GM19025 (cell line): ENCODE measurements around the gene WWC1.

ENCODE experiments used
- ATAC-seq: cut with Tn5 transposase; IDR thresholded peaks from one replicate; pipeline ENCODE4 v1.9.1; 2021; ENCODE audit warnings: mild to moderate bottlenecking, low read depth, moderate library complexity; ENCODE audit not compliant: unreplicated experiment

WWC1 gene

DNA sequence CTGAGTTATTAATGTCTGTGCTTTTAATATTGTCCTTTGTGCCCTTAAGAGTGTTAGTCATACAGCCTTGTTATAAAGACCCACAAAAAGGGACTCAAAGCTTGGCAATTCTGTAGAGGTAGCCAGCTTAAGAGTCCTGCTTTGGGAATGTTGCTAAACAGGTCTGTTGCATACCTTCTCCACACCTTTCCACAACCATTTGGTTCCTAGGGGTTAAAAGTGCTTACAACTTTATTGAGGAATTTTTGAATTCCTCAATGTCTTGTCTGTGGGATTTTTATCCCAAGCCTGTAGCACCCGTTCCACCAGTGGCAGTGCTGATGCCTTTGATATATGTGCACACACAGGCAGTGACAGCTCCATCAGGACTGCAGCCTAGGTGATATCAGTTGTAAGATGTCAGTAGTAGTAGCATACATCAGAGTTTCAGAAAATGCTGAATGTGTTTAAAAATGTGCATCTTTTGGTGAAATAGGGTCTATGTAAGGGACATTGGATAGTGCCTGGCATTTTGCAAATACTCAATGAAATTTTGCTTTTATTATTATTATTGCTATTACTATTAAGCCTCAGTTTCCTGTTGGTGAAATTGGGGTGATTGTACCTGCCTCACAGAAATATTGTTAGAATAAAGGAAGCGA, 68.5 kb downstream of the WWC1 start:
- no peak for ATAC-seq

DNA sequence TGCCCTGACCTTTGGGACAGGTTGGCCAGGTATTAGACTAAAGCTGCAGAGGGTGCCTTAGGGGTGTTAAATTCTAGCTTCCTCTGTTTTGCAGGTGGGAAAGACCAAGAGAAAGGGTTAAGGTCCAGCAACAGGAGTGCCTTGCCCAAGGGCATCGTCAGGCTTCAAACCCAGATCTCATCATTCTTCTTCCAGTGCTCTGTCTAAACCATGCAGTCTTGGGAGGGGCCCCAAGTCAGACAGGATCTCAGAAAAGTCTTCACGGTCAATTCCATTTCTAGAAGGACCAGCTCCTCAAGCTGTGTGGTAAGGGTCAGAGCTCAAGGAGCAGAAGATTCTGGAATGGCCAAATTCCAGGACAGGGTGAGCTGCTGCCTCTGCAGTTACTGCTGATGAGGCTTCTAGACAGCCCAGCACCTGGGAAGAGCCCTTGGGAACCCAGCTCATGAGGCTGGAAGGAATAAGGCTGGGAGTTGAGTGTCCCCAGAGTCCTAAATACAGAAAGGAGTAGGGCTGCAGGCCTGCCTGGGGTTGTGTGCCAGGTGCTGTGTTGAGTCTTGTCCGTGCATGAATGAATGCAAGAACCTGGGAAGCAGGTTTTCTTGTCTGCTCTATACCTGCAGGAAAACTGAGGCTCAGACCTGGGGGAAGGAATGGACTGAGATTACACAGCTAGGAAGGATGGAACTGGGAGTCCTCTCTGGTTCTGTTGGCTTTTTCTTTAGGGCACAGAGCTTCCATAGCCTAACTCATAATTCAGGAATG, 69.3 kb downstream of the WWC1 start:
- ATAC-seq, result no peak

DNA sequence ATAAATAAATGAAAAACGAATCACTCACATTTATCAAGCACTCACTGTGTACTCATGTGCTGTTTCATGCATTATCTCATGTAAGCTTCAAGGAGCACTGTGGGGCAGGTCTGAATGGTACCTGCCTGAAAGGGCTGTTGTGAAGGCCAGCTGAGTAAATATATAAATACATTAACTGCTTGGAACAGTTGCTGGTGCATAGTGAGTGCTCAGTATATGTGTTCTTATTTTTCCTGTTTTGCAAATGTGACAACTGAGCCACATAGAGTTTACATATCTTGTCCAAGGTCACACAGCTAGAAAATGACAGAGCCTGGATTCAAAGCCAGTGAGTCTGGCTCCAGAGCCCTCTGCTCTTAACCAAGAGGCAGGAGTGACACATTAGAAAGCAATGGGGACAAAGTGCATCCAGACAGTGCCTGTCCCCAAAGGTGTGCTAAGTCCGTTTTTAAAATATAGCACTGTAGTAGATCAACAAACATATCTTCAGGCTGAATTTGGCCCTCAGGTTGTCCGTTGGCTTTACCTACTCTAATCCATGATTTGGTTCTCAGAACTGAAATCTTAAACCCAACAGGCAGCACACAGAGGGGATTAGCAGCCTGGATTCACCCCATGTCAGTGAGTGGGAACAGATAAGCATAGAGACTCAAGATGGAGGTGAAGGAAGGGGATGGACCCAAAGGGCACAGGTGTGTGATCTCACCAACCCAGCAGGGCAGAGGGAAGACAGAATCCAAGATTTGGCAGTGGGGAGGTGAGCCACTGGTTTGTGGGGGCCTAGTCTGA, 70.8 kb downstream of the WWC1 start:
- no peak for ATAC-seq

DNA sequence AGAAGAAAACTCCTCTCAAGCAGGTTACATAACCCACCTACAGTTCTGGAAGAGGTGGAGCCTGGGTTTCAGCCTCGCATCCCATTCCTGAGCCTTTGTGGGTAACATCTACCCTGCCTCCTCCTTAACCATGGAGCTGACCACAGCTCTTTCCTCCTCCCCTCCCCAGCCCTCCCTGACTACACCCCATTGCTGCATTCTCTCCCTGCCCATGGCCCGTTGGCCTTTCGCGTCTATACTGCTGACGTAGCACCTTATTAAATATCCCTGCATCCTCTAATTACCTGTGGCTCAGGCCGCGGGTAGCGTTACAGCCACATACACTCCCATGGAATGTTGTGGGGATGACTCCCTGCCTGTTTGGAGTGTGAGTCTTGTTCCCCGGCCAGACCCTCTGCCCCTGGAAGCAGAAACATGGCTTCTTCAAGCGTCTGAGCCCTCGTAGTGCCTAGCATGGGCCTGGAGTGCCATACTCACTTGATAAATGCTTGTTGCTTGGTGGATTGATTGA, 72.8 kb downstream of the WWC1 start:
- ATAC-seq, result no peak

DNA sequence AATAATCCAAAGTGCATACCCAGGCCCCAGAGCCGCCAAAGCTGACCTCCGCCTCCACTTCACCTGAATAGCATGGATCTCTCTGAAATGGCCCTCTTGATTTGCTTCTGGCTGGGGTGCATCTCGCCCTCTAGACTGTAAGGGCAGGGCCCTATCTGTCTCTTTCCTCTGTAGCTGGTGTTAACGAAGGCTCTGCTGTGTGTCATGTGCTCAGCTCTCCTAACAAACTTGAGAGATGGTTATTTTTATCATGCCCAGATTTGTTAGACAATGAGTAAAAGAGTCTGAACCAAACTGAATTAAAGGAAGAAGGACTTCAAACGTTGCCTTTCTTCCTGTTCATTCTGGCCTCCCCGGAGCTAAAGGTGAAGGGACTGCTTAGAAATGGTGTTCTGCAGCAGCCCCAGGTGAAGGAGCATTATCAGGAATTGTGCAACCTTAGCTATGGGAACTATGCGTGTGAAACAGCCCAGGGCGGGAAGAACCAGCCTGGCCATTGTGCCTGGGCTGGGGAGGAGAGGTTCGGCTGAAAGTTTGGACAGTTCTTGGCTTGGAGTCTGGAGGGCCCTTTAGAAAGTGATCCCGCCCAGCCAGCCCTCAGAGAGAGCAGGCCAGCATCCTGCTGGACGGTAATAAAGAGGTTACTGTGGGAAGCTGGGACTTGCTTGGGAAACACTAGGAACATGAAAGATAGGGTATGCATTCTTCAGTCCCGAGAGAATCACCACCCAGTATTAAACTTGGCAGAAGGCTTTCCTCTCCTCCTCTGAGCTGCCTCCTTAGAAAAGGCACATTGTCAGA, 73.5 kb downstream of the WWC1 start:
- ATAC-seq, result no peak

DNA sequence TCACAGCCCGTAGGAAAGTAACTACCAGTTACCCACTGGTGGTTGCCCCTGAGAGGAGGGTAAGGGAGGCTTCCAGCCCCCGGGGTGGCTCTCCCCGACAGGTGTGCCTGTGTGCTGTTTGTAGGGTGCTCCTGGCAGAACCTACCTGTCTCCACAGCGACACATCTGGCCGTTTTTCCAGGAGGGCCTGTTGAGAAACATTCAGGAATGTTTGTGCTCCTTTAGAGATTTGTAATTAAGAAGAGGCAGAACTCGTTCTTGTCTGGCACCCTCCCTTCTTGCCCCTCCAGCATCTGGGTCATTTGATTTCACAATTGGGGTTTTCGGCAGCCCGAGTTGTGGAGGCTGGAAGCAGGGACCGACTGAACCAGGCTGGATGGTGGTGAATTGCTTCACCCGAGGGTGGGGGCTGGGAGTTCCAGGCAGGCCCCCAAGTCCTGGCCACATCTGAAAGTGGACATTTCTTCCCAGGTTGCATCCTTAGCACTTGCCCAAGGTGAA, 74.2 kb downstream of the WWC1 start:
- no peak for ATAC-seq

DNA sequence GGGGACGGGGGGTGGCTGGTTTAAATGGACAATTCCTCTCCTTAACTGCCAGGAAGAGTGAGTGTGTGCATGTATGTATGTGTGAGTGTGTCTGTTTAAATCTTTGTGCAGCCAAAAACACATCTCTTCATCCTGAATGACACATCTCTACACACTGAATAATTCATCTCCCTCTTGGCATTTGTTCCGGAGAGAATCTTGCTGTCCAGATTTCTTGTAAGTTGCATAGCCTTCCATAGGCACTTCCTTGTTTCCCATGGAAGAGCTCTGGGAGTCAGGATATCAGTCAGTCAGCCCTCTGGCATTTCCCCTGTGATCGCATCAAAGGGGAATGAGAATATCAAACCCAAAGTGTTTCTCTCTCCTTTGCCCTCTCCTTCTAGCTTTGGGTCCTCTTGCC, 74.7 kb downstream of the WWC1 start:
- no peak for ATAC-seq

DNA sequence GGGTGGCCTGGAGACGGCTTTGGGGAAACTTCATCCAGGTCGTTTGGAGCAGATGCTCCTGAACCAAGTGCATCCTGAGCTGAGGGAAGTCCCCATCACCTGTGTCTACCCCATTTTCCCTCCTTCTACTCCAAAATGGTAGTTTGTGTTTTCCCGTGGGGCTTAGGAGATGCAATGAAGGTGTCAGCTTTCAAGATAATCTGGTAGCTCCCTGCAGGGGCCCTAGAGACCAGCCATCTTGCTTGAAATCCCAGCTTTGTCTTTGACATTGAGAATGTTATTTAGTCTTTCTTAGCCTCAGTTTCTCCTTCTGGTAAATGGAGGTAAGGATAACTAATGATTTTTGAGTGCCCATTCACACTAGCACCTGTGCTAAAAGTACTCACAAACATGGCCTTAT, 77.4 kb downstream of the WWC1 start:
- ATAC-seq, result no peak

DNA sequence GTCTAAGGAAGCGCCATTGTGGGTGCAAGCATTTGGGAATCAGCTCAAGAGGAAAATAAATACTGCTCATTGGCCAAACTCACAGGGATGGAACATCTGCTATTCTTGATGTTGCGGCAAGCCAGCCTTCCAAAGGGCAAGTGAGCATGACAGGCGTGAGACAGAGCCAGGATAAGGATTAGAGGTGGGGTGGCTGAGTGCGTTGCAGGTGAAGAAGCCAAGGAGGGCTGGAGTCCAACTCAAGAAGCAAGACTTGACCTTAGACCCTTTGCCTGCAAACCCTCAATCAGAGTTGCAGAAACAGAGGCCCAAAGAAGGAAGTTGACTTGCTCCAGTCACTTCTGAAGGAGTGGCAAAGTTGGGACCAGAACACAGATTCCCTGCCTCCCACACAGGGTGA, 79.4 kb downstream of the WWC1 start:
- ATAC-seq, result no peak

DNA sequence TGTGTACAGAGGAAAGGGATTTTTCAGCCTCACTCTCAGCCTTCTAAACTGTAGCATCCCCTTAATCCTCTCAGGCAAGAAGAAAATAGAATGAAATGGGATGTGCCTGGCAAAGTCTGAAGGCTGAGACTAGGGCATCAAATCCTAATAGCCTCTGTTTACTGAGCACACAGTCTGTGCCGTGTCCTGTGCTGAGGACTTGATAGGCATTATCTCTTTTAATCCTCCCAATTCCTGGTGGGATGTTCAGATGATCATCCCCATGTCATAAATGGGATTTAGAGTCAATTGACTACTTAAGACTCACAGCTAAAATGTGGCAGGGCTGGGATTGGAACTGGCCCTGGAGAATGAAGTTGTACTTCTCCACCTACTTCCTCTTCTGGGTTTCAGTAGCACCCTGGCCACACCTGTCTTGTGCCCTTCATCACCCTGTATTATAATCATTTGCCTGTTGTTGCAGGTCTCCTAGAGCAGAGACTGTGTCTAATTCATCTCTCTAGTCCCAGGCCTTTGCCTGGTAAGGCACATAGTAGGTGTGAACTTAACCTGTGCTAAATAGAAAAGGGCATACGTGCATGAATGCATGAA, 81.0 kb downstream of the WWC1 start:
- ATAC-seq, result no peak

DNA sequence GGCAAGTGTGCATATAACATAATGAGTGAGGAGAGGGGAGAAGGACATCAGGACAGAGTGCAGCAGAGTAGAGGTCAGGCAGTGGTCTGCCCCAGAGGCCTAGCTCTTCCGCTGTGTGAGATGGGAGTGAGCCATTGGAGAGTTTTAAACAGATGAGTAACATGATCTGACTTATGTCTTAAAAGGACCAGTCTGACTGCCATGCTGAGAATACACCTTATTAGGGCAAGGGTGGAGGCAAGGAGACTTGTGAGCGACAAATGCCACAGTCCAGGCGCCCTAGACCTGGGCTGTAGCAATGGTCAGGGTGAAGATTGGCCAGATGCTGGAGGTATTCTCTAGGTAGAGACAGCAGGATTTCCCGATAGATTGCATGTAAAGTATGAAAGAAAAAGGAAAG, 83.1 kb downstream of the WWC1 start:
- no peak for ATAC-seq

DNA sequence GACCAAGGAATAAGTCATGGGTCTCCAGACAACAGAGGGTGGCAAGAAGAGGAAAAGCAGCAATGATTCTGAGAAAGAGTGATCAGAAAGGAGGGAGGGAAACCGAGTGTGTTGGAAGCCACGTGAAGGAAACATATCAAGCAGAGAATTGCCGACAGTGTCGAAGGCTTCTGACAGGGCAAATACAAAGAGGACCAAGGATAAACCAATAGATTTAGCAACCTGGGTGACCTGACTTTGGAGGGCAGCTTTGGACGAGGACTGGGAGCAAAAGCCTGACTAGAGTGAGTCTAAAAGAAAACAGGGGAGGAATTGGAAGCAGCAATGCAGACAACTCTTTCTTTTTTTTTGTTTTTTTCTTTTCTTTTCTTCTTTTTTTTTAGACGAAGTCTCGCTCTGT, 83.8 kb downstream of the WWC1 start:
- ATAC-seq, result no peak

DNA sequence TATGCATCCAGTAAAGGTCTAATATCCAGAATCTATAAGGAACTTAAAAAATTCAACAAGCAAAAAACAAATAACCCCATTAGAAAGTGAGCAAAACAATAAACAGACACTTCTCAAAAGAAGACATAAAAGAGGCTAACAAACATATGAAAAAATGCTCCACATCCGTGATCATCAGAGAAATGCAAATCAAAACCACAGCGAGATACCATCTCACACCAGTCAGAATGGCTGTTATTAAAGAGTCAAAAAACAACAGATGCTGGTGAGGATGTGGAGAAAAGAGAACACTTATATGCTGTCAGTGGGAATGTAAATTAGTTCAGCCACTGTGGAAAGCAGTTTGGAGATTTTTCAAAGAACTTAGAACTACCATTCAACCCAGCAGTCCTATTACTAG, 86.1 kb downstream of the WWC1 start:
- ATAC-seq, result no peak

DNA sequence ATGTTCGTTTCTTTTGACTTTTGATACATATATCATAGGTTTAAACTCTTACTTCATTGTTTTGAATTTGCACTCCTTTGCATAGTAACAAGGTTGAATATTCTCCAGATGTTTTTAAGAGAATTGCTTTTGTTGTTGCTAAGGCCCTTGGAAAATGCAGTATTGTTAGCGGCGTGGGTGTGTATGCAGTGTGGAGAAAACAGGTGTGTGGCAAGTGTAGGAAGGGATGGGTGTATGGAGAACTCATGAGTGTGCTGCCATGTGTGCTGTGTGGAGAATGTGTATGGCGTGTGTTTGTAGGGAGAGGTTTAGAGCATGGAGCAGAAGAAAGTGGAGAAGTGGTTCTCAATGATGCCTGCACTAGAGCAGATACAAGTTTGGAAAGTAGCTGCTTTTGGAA, 87.3 kb downstream of the WWC1 start:
- no peak for ATAC-seq

DNA sequence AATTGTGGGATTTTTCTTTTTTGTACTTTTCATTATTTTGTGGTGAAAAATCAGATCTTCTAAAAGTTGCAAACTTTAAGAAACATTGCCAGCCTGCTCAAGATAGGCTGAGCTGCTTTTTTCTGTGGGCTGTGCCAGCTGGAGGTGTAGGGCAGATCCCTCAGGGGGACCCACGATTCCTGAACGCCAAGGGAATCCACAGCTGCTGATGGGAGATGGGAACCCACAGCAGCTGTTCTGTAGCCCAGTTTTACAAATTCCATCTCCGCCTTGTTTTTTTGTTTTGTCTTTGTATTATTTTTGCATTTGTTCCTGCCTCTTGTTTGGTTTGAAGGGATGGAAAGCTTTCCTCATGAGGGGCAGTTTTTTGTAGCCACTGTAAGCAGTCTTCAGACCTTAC, 91.0 kb downstream of the WWC1 start:
- ATAC-seq, result no peak

DNA sequence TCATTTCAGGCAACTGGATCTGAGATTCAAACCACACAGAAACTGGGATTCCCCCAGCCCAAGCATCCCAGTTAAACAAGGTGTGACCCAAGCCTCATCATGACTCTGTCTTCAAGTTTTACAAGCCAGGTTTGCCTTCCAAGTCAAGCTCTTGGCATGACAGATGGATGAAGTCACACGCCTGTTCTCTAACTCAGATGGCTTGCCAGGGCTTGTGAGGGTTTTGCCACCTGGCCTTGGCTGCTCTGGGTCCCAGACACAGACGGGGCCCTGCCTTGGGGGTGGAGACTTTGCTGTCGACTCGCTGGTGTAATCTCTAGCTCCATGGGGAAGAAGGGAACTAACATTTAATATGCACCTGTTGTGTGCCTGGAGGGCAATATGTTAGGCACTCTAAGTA, 99.0 kb downstream of the WWC1 start:
- no peak for ATAC-seq

DNA sequence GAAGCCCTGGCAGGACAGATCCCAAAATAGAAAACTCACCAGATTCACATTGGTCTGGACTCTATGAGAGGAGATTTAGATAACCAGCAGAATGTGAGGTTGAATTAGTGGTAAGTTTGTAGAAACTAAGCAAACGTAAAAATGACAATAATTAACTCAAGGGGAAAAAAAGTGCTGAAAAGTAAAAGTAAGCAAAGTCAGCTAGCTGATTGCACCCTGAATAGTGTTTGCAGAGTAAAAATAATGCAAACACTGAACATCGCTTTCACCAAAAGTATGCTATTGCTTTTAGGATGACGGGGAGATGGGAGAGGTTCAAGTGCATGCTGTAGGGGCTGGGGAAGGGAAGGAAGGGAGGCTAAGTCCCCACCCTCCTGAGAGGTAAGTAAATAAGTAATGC, 102.3 kb downstream of the WWC1 start:
- ATAC-seq, result no peak

DNA sequence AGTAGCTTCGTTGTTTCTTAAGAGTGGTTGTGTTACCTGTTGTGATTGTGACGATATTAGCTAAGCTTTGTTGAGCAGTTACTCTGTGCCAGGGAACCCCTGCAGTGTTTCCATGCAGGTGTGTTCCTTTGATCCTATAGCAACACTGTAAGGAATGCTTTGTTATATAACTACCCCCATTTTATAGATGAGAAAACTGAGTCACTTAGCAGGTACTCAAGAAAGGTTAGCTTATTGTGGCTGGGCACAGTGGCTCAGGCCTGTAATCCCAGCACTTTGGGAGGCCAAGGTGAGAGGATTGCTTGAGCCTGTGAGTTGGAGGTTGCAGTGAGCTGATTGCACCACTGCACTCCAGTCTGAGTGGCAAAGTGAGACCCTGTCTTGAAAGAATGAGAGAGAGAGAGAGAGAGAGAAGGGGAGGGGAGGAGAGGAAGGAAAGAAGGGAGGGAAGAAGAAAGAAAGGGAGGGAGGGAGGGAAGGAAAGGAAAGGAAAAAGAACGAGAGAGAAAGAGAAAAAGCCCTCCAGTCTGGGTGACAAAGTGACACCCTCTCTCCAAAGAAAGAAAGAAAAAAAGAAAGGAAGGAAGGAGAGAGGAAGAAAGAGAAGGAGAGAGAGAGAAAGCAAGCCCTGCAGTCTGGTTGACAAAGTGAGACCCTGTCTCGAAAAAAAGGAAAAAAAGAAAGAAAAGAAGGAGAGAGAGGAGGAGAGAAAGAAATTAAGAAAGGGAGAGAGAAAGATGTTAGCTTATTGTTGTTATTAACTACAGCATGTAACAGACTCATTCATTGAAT, 109.2 kb downstream of the WWC1 start:
- ATAC-seq, result no peak

DNA sequence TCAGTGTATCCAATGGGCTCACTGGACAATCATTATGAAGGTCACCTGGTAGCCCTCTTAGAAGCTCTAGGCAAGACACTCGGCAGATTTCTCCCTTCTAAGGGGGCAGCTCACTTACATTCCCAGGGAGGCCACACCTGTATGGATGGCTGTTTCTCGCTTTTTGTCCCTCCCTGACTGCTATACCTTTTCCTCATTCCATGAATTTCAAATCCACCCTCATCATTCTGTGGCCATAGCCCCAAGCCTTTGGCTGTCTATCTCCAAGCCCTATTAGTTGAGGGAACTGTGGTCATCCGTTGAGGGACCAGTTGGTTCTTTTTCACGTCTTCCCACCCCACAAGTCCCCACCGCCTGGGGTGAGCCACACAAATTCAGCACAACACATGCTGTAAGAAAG, 109.8 kb downstream of the WWC1 start:
- ATAC-seq, result no peak
